ENCODE measurements around the gene PDZD2.

The PDZD2 gene

DNA sequence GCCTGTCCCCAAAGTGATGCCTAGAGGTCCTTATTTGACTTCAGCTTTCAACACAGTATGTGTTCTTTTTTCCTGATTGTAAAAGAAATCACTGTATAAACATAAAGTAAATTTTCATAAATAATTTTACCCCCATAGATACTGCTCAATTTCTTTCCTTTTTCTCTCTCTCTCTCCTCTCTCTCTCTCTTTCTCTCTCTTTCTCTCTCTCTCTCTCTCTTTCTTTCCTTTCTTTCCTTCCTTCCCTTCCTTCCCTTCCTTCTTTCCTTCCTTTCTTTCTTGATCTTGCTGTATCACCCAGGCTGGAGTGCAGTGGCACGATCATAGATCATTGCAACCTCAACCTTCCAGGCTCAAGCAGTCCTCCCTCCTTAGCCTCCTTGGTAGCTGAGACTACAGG, 64.8 kb downstream of the PDZD2 start:
- H3K4me3 ChIP-seq (ENCODE audit: low read depth, low read length) = no peak overlapping the region
- no peak for TF ChIP-seq CTCF (IDR thresholded peaks at IDR 0.05; ENCODE audit: low read depth, low read length)

- no peak for TF ChIP-seq CTCF (IDR thresholded peaks at IDR 0.05; ENCODE audit: low read depth, low read length)
- H3K4me3 ChIP-seq (ENCODE audit: low read depth, low read length) = no peak overlapping the region
These were observed 67.3 kb downstream of the PDZD2 start for GRCh38 chr5:31706186-31706585.

DNA sequence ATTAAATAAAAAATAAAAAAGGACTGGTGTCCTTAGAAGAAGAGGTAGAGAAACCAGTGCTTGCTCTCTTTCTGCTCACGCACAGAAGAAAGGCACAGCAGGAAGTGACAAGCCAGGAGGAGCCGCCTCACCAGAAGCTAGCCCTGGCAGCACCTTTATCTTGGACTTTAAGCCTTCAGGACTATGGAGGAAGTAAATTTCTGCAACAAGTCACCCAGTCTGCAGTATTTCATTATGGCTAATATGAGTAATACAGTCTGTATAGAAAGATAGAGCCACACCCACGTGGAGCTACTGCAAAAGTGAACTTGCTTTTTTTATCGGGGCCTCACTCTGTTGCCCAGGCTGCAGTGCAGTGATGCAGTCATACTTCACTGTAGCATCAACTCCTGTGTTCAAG, 68.4 kb downstream of the PDZD2 start:
- TF ChIP-seq CTCF (IDR thresholded peaks at IDR 0.05; ENCODE audit: low read depth, low read length) = no peak
- H3K4me3 ChIP-seq (ENCODE audit: low read depth, low read length) = no peak overlapping the region

DNA sequence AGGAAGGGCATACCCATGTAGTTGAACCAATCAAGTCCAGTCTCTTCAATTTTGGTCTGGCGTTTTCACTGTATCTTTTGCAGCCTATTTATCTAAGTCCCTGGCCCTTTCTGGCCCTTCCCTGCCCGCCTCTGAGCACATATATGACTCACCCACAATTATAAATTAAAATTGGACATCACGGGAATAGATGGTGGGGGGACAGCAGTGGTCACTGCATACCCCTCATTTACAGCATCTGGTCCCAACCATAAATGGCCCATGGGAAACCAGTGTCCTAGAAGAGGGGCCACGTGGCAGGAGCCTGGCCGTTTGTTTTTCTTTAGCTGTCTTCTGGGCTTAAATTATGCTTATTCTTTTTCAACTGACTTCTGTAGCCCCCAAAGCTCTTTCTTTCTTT, 69.2 kb downstream of the PDZD2 start:
- no peak for TF ChIP-seq CTCF (IDR thresholded peaks at IDR 0.05; ENCODE audit: low read depth, low read length)

DNA sequence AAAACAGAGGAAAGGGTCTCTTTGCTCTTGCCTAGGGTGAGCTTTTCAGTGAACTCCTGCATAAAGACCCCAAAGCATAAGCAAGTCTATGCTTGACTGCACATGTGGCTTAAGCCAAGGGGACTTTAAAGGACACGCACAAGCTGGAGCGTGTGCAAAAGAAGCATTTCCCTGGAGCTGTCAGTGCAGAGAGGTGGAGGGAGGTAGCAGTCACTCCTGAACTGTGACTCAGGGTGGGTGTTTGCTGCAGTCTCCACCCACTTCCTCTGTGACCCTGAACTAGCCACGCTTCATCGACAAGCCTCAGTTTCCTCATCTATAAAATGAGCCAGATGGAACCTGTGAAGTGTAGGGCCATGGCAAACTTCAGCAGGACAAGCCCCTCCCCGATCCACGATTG, 72.4 kb downstream of the PDZD2 start:
- no peak overlapping the region for H3K4me3 ChIP-seq (ENCODE audit: low read depth, low read length)

More for the DNA sequence above, 69.2 kb downstream of the PDZD2 start:
- H3K4me3 ChIP-seq (ENCODE audit: low read depth, low read length) = no peak overlapping the region

DNA sequence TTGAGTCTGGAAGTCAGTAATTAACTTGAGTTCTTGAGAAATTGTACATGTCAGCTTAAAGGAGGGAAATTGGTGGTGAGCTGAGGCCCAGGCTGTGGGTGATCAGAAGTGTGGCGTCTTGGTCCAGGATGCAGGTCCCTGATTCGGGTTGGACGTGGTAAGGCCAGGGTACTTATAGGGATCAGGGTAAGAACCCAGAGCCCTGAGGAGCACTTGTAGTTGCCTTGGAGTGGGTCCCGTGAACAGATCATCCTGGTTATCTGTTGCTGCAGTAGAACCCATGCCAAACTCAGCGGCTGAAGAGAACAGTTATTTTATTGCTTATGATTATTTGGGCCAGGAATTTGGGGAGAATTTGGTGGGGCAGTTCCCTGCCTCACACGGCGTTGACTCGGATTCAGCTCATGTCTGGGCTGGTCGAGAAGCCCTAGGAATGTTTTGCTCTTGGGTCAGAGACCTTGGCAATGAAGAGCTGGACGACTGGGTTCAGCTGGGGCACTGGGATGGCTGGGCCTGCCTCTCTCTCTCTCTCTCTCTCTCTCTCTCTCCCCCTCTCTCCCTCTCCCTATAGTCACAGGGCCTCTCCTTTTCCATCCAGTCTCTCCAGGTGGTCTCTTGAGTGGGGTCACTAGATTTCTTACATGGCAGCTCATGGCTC, 73.1 kb downstream of the PDZD2 start:
- TF ChIP-seq CTCF (IDR thresholded peaks at IDR 0.05; ENCODE audit: low read depth, low read length) = no peak
- no peak overlapping the region for H3K4me3 ChIP-seq (ENCODE audit: low read depth, low read length)

More for the DNA sequence above, 72.4 kb downstream of the PDZD2 start:
- TF ChIP-seq CTCF (IDR thresholded peaks at IDR 0.05; ENCODE audit: low read depth, low read length) = no peak

- TF ChIP-seq CTCF (IDR thresholded peaks at IDR 0.05; ENCODE audit: low read depth, low read length) = no peak
- no peak overlapping the region for H3K4me3 ChIP-seq (ENCODE audit: low read depth, low read length)
These were observed 78.6 kb downstream of the PDZD2 start for GRCh38 chr5:31717561-31717960.

All from WI38 (cell line).